Neural cell (in vitro differentiated cells): ENCODE results near the gene GLTP. TPM values are rescaled to one million over a fixed set of nuclear protein-coding genes. Genes with fewer than 3 reads are reported as not detected.

Source experiments
- H2AFZ ChIP-seq: fragments of 200-600, 300-800 bp; sonication (generic), shearing (Covaris generic); 2 replicates; pipeline ENCODE4 v1.6.0; 2014; ENCODE audit warnings: low read depth, mild to moderate bottlenecking, antibody characterized with exemption, low read length, moderate library complexity
- H3F3A ChIP-seq: fragments of 200-600 bp; shearing (Covaris generic); 2 replicates; pipeline ENCODE4 v1.6.1; 2016; ENCODE audit warnings: mild to moderate bottlenecking, moderate library complexity, mixed read lengths, antibody characterized with exemption, low read length; ENCODE audit not compliant: insufficient read depth, poor library complexity, severe bottlenecking
- H3K27ac ChIP-seq: fragments of 200-600, 300-800 bp; sonication (generic), shearing (Covaris generic); 2 replicates; pipeline ENCODE4 v1.5.1; 2014; ENCODE audit warnings: mild to moderate bottlenecking, low read length, moderate library complexity
- H3K27me3 ChIP-seq: fragments of 300-800, 200-600 bp; sonication (generic), shearing (Covaris generic); 2 replicates; pipeline ENCODE4 v1.6.0; 2014; ENCODE audit warnings: mild to moderate bottlenecking, low read depth, low read length, moderate library complexity; ENCODE audit not compliant: insufficient read depth
- H3K36me3 ChIP-seq: fragments of 300-800, 200-600 bp; sonication (generic), shearing (Covaris generic); 2 replicates; pipeline ENCODE4 v1.5.1; 2014; ENCODE audit warnings: mild to moderate bottlenecking, antibody characterized with exemption, low read length, moderate library complexity; ENCODE audit not compliant: insufficient read depth
- H3K4me2 ChIP-seq: fragments of 300-800, 200-600 bp; sonication (generic), shearing (Covaris generic); 2 replicates; pipeline ENCODE4 v1.6.0; 2014; ENCODE audit warnings: mild to moderate bottlenecking, low read length
- H3K4me3 ChIP-seq: fragments of 300-800, 200-600 bp; sonication (generic), shearing (Covaris generic); 2 replicates; pipeline ENCODE4 v1.5.1; 2014; ENCODE audit warnings: mild to moderate bottlenecking, low read length, moderate library complexity
- H3K79me2 ChIP-seq: fragments of 200-600 bp; shearing (Covaris generic); replicated peaks from 2 replicates; pipeline ENCODE4 v1.6.0; 2014; ENCODE audit warnings: mild to moderate bottlenecking, low read length, moderate library complexity; ENCODE audit not compliant: insufficient read depth
- H3K9ac ChIP-seq: fragments of 300-800, 200-600 bp; sonication (generic), shearing (Covaris generic); 2 replicates; pipeline ENCODE4 v1.6.1; 2016; ENCODE audit warnings: mild to moderate bottlenecking, low read length, mixed read lengths
- H3K9me2 ChIP-seq: fragments of 200-600 bp; shearing (Covaris generic); 2 replicates; pipeline ENCODE4 v1.6.1; 2016; ENCODE audit warnings: mild to moderate bottlenecking, low read length, mixed read lengths; ENCODE audit not compliant: insufficient read depth
- H3K9me3 ChIP-seq: fragments of 200-600, 300-800 bp; sonication (generic), shearing (Covaris generic); 2 replicates; pipeline ENCODE4 v1.6.1; 2016; ENCODE audit warnings: mild to moderate bottlenecking, mixed run types, low read length, moderate library complexity, mixed read lengths
- H4K20me1 ChIP-seq: fragments of 200-600 bp; shearing (Covaris generic); 2 replicates; pipeline ENCODE4 v1.6.1; 2016; ENCODE audit warnings: mild to moderate bottlenecking, mixed run types; ENCODE audit not compliant: insufficient read depth
- EP300 ChIP-seq: fragments of 450-650 bp; conservative IDR thresholded peaks from 2 replicates; pipeline ENCODE4 v1.6.1; 2014; ENCODE audit warnings: antibody characterized with exemption, mild to moderate bottlenecking, moderate library complexity; ENCODE audit not compliant: poor library complexity, severe bottlenecking
- EZH2 ChIP-seq: fragments of 200-600, 300-800 bp; shearing (Covaris generic), sonication (generic); IDR thresholded peaks from 2 replicates; pipeline ENCODE4 v1.6.1; 2014; ENCODE audit warnings: antibody characterized with exemption, low read length, borderline replicate concordance, mild to moderate bottlenecking; ENCODE audit not compliant: insufficient read depth, poor library complexity, severe bottlenecking
- MXI1 ChIP-seq: fragments of 450-650 bp; conservative IDR thresholded peaks from 2 replicates; pipeline ENCODE4 v1.6.1; 2014; ENCODE audit warnings: antibody characterized with exemption, mild to moderate bottlenecking; ENCODE audit not compliant: poor library complexity, severe bottlenecking
- POLR2AphosphoS5 ChIP-seq: IDR thresholded peaks from 2 replicates; pipeline ENCODE4 v1.6.1; 2012
- RAD21 ChIP-seq: fragments of 450-650 bp; conservative IDR thresholded peaks from 2 replicates; pipeline ENCODE4 v1.6.1; 2014; ENCODE audit warnings: antibody characterized with exemption, mild to moderate bottlenecking, moderate library complexity
- REST ChIP-seq: IDR thresholded peaks from 2 replicates; pipeline ENCODE4 v1.6.1; 2012; ENCODE audit warnings: borderline replicate concordance
- SMC3 ChIP-seq: fragments of 450-650 bp; conservative IDR thresholded peaks from 2 replicates; pipeline ENCODE4 v1.6.1; 2014; ENCODE audit warnings: antibody characterized with exemption, mild to moderate bottlenecking, moderate library complexity; ENCODE audit not compliant: poor library complexity
- TAF1 ChIP-seq: IDR thresholded peaks from 2 replicates; pipeline ENCODE4 v1.6.1; 2012; ENCODE audit warnings: low read depth
- polyA plus RNA-seq: library from polyadenylated mRNA; depleted of rRNA; stranded (reverse); fragments of >200 nt; gene quantifications from 2 replicates; pipeline ENCODE4 v1.2.3, GENCODE V29; 2014
- TF ChIP-seq, protein P1 (sequence below): fragments of 450-650 bp; IDR thresholded peaks from 2 replicates; pipeline ENCODE4 v1.5.1; 2014; ENCODE audit warnings: antibody characterized with exemption, mild to moderate bottlenecking, moderate library complexity; ENCODE audit not compliant: poor library complexity, severe bottlenecking

The GLTP gene
- polyA plus RNA-seq, 1 donor from 2014 or later, result 25.0 TPM

DNA sequence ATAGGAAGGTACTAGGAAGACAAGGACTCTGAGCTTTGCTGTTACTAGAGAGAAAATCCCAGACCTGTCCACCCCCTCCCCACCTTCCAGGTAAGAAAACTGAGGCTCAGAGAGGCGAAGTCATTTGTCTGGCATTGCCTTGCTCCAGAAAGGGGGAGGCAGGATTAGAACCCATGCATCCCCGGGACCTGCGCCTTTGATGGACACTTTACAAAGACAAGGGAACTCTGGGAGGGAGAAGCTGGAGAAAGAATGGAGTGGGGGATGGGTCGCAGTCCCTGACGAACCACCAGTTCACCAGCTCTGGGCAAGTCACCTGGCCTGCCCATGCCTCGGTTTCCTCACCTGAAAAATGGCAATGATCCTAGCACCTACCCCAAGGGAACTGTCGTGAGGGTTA is 57.9 kb downstream of the GLTP start:
- no peaks in the 10 kb centered on the region for H3K9me2 ChIP-seq
- H3K4me2 ChIP-seq, result no peak overlapping the region
- H3K9me3 ChIP-seq, result no peaks in the 10 kb centered on the region
- no peak for TF ChIP-seq POLR2AphosphoS5
- TF ChIP-seq MXI1, result no peak
- no peak for TF ChIP-seq REST
- no peak for TF ChIP-seq SMC3
- no peak for TF ChIP-seq RAD21
- no peak for TF ChIP-seq TAF1
- TF ChIP-seq EZH2, result no peak
- no peak for TF ChIP-seq EP300
- TF ChIP-seq, protein P1, sequence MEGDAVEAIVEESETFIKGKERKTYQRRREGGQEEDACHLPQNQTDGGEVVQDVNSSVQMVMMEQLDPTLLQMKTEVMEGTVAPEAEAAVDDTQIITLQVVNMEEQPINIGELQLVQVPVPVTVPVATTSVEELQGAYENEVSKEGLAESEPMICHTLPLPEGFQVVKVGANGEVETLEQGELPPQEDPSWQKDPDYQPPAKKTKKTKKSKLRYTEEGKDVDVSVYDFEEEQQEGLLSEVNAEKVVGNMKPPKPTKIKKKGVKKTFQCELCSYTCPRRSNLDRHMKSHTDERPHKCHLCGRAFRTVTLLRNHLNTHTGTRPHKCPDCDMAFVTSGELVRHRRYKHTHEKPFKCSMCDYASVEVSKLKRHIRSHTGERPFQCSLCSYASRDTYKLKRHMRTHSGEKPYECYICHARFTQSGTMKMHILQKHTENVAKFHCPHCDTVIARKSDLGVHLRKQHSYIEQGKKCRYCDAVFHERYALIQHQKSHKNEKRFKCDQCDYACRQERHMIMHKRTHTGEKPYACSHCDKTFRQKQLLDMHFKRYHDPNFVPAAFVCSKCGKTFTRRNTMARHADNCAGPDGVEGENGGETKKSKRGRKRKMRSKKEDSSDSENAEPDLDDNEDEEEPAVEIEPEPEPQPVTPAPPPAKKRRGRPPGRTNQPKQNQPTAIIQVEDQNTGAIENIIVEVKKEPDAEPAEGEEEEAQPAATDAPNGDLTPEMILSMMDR, result no peak
- no peaks in the 10 kb centered on the region for H3K79me2 ChIP-seq
- H3K4me3 ChIP-seq, result no peak overlapping the region
- no peaks in the 10 kb centered on the region for H3K36me3 ChIP-seq
- H4K20me1 ChIP-seq, result no peaks in the 10 kb centered on the region
- H3K27ac ChIP-seq, result no peak overlapping the region
- no peak overlapping the region for H3K9ac ChIP-seq
- H3F3A ChIP-seq, result no peaks in the 10 kb centered on the region
- no peak overlapping the region for H2AFZ ChIP-seq
- no peaks in the 10 kb centered on the region for H3K27me3 ChIP-seq

- TF ChIP-seq EP300 (no peak), TAF1 (no peak), EZH2 (no peak), MXI1 (no peak), RAD21 (no peak), REST (no peak), POLR2AphosphoS5 (no peak), SMC3 (no peak)
- TF ChIP-seq, protein P1, result no peak
- Histone ChIP-seq H3K27ac (no peak overlapping the region), H3K9ac (no peak overlapping the region), H2AFZ (no peak overlapping the region), H3K4me3 (no peak overlapping the region), H3K4me2 (no peak overlapping the region), H3K9me3 (no peaks in the 10 kb centered on the region), H4K20me1 (no peaks in the 10 kb centered on the region), H3K36me3 (no peaks in the 10 kb centered on the region), H3K79me2 (no peaks in the 10 kb centered on the region), H3K9me2 (no peaks in the 10 kb centered on the region), H3K27me3 (no peaks in the 10 kb centered on the region), H3F3A (no peaks in the 10 kb centered on the region)
Observed at GRCh38 chr12:109821968-109822367, 58.4 kb downstream of the GLTP start.
